B cell (primary cell): Measurements from ENCODE around the gene NR4A3. TPM values are rescaled to one million over a fixed set of nuclear protein-coding genes. Genes with fewer than 3 reads are reported as not detected.

Experiments used
- ATAC-seq: fragments of 200-7000 bp; cut with Tn5 transposase; one replicate; pipeline ENCODE4 v1.10.0; 2021; ENCODE audit warnings: low read depth, mild to moderate bottlenecking, moderate number of reproducible peaks, moderate library complexity
- CTCF ChIA-PET: fragments of 350-600 bp; sonication (Branson Sonifier 250); formaldehyde crosslinking; loops from one replicate; lab custom pipeline; 2021; ENCODE audit warnings: antibody characterized with exemption, inconsistent platforms; lab: Charles Lee
- POLR2A ChIA-PET: fragments of 350-600 bp; sonication (Branson Sonifier 250); formaldehyde crosslinking; loops from one replicate; lab custom pipeline; 2021; ENCODE audit warnings: antibody characterized with exemption; lab: Charles Lee
- DNase-seq: peaks from one replicate; pipeline ENCODE4 v3.0.0; 2013
- H2AFZ ChIP-seq: 2 replicates; pipeline ENCODE4 v1.6.1; 2012; ENCODE audit warnings: mild to moderate bottlenecking, low read depth, low read length; ENCODE audit not compliant: insufficient read depth, poor library complexity, severe bottlenecking
- H3K27ac ChIP-seq, 2 donors: 1 replicate in 1 of 2; 2 replicates in 1 of 2; pipeline ENCODE4 v1.5.1; 2012 to 2013; ENCODE audit warnings: low read length in 2 of 2, mild to moderate bottlenecking in 2 of 2, moderate library complexity in 1 of 2
- H3K27me3 ChIP-seq, 4 experiments: fragments of 200-600 bp in 1 of 4; sonication (generic) in 1 of 4; replicated peaks in 1 of 4; 1 replicate in 2 of 4; 2 replicates in 2 of 4; pipeline versions ENCODE4 v1.6.1 to v1.7.0; 2013 to 2016; ENCODE audit warnings: low read length in 3 of 4, mild to moderate bottlenecking in 2 of 4, mixed read lengths in 1 of 4, moderate library complexity in 1 of 4; ENCODE audit not compliant: insufficient read depth in 4 of 4, control insufficient read depth in 3 of 4; ENCODE audit errors: control extremely low read depth in 1 of 4
- H3K36me3 ChIP-seq, 2 experiments: replicated peaks in 1 of 2; 1 replicate in 1 of 2; 2 replicates in 1 of 2; pipeline versions ENCODE4 v1.6.1 to v1.7.1; 2013; ENCODE audit warnings: low read length in 1 of 2; ENCODE audit not compliant: insufficient read depth in 2 of 2, control insufficient read depth in 1 of 2; ENCODE audit errors: control extremely low read depth in 1 of 2, extremely low read depth in 1 of 2
- H3K4me1 ChIP-seq, 2 donors: fragments of 200-600 bp in 1 of 2; sonication (generic) in 1 of 2; 1 replicate in 1 of 2; 2 replicates in 1 of 2; pipeline versions ENCODE4 v1.5.1 to v1.6.1; 2013 to 2017; ENCODE audit warnings: low read length in 2 of 2; ENCODE audit not compliant: control insufficient read depth in 2 of 2, insufficient read depth in 2 of 2
- H3K4me2 ChIP-seq: replicated peaks from 2 replicates; pipeline ENCODE3; 2012; ENCODE audit warnings: mild to moderate bottlenecking, low read depth, low read length; ENCODE audit not compliant: poor library complexity, severe bottlenecking
- H3K4me3 ChIP-seq, 5 experiments: fragments of 200-600 bp in 1 of 5; sonication (generic) in 1 of 5; 1 replicate in 3 of 5; 2 replicates in 2 of 5; pipeline versions ENCODE4 v1.5.1 to v1.7.0; 2011 to 2016; ENCODE audit warnings: low read length in 4 of 5, mild to moderate bottlenecking in 4 of 5, low read depth in 2 of 5, control low read depth in 1 of 5, moderate library complexity in 1 of 5; ENCODE audit not compliant: insufficient read depth in 1 of 5; ENCODE audit errors: control extremely low read depth in 1 of 5, extremely low read depth in 1 of 5
- H3K79me2 ChIP-seq: fragments of 200-600 bp; sonication (generic); one replicate; pipeline ENCODE4 v1.6.0; 2016; ENCODE audit warnings: low read length; ENCODE audit not compliant: control insufficient read depth, insufficient read depth
- H3K9ac ChIP-seq: fragments of 200-600 bp; sonication (generic); 2 replicates; pipeline ENCODE4 v1.6.1; 2017; ENCODE audit warnings: mild to moderate bottlenecking, low read length, moderate library complexity
- H3K9me3 ChIP-seq, 3 donors: one replicate each; pipeline versions ENCODE4 v1.6.1 to v1.7.1; 2013; ENCODE audit warnings: low read length in 2 of 3; ENCODE audit not compliant: control insufficient read depth in 2 of 3, insufficient read depth in 1 of 3; ENCODE audit errors: control extremely low read depth in 1 of 3
- H4K20me1 ChIP-seq: 2 replicates; pipeline ENCODE4 v1.6.0; 2012; ENCODE audit warnings: mild to moderate bottlenecking, low read length; ENCODE audit not compliant: insufficient read depth, control insufficient read depth, poor library complexity, severe bottlenecking
- H3K27ac Mint-ChIP-seq: one replicate; pipeline ENCODE4 v1.8.0; 2021; ENCODE audit warnings: mixed read lengths
- H3K27me3 Mint-ChIP-seq: one replicate; pipeline ENCODE4 v1.8.0; 2021; ENCODE audit warnings: mixed read lengths
- H3K4me1 Mint-ChIP-seq: one replicate; pipeline ENCODE4 v1.8.0; 2021; ENCODE audit warnings: mixed read lengths
- H3K4me3 Mint-ChIP-seq: one replicate; pipeline ENCODE4 v1.8.0; 2021; ENCODE audit warnings: mixed read lengths
- H3K9me3 Mint-ChIP-seq: one replicate; pipeline ENCODE4 v1.8.0; 2022; ENCODE audit warnings: mixed read lengths; ENCODE audit not compliant: insufficient read depth
- CTCF ChIP-seq: fragments of 200-600 bp; IDR thresholded peaks from one replicate; pipeline ENCODE4 v1.8.0; 2022; ENCODE audit warnings: antibody characterized with exemption, mild to moderate bottlenecking
- EZH2 ChIP-seq: IDR thresholded peaks from 2 replicates; pipeline ENCODE4 v1.6.1; 2012; ENCODE audit warnings: borderline replicate concordance, low read depth, mild to moderate bottlenecking, moderate library complexity, low read length; ENCODE audit not compliant: insufficient read depth, poor library complexity, severe bottlenecking
- WGBS: methylation state at CpG from one replicate; pipeline ENCODE4 v1.1.5; 2013; ENCODE audit warnings: missing lambda C conversion rate; ENCODE audit not compliant: insufficient coverage; 5-methylcytosine and 5-hydroxymethylcytosine counted together
- intact Hi-C: fragments of 100-400 bp; cut with micrococcal nuclease; formaldehyde crosslinking; loops from one replicate; pipeline ENCODE4 v1.10.0; 2022
- polyA plus RNA-seq: library from polyadenylated mRNA; depleted of rRNA; stranded (reverse); fragments of >200 nt; gene quantifications from 2 replicates; pipeline ENCODE4 v1.2.3, GENCODE V29; 2012
- total RNA-seq, 2 donors: library from RNA; stranded (reverse); fragments of 120-200 nt in 1 of 2; gene quantifications; 1 replicate in 1 of 2; 2 replicates in 1 of 2; pipeline versions ENCODE4 v1.2.3 to v1.2.4, GENCODE V29; 2013 to 2022

NR4A3 gene
- total and polyA plus RNA-seq, 2 donors (not counting 1 experiment from before 2014, with no cell fraction given): 2.5 to 20.1 TPM

- ATAC-seq (no peak), DNase-seq (no peak)
- peaks cover 65% of the 10 kb centered on the region for H3K79me2 ChIP-seq
- H3K9me3 Mint-ChIP-seq: no peaks in the 10 kb centered on the region
- no peak overlapping the region for H3K4me2 ChIP-seq
- ChIA-PET CTCF (no interaction called here), POLR2A (no interaction called here)
- 96% methylated on average over 6 of the region's 8 CpGs for WGBS
- no peaks in the 10 kb centered on the region for H3K27me3 ChIP-seq
- H3K27ac ChIP-seq: no peak overlapping the region
- H3K4me1 ChIP-seq: peaks cover 5% of the 10 kb centered on the region in 2 donors
- no peaks in the 10 kb centered on the region for H3K27me3 Mint-ChIP-seq
- no peak overlapping the region for H2AFZ ChIP-seq
- no peak overlapping the region for H3K9ac ChIP-seq
- intact Hi-C loops: loop anchor here (10.0 kb wide), 2 partner anchors 219 to 299 kb away; no protein-coding TSS in a partner anchor
- no peak overlapping the region for H3K4me3 Mint-ChIP-seq
- H3K4me3 ChIP-seq: no peak overlapping the region
- peaks cover 22% of the 10 kb centered on the region for H3K4me1 Mint-ChIP-seq
- no peaks in the 10 kb centered on the region for H3K9me3 ChIP-seq
- TF ChIP-seq EZH2: no peak
- no peak for TF ChIP-seq CTCF
- no peaks in the 10 kb centered on the region for H4K20me1 ChIP-seq
- H3K27ac Mint-ChIP-seq: no peak overlapping the region
- no peaks in the 10 kb centered on the region for H3K36me3 ChIP-seq
Observed at GRCh38 chr9:99813739-99814138, 7.9 kb upstream of the NR4A3 start.

- Mint-ChIP-seq H3K9me3 (no peaks in the 10 kb centered on the region), H3K4me3 (no peak overlapping the region), H3K27ac (no peak overlapping the region), H3K27me3 (no peaks in the 10 kb centered on the region), H3K4me1 (peaks cover 26% of the 10 kb centered on the region)
- DNase-seq (no peak), ATAC-seq (no peak)
- Histone ChIP-seq H3K36me3 (no peaks in the 10 kb centered on the region), H3K9me3 (no peaks in the 10 kb centered on the region), H3K4me1 (peaks cover 8 to 10% of the 10 kb centered on the region in 2 donors), H3K79me2 (peaks cover 63% of the 10 kb centered on the region), H2AFZ (no peak overlapping the region), H3K27ac (no peak overlapping the region), H4K20me1 (no peaks in the 10 kb centered on the region), H3K4me3 (no peak overlapping the region), H3K27me3 (no peaks in the 10 kb centered on the region), H3K9ac (no peak overlapping the region), H3K4me2 (no peak overlapping the region)
- ChIA-PET POLR2A (no interaction called here), CTCF (no interaction called here)
- no peak for TF ChIP-seq EZH2
- TF ChIP-seq CTCF: no peak
- intact Hi-C loops: loop anchor here (10.0 kb wide), 2 partner anchors 220 to 300 kb away; no protein-coding TSS in a partner anchor
- WGBS: no CpG with 5 or more reads among the region's 2 CpGs
Observed at GRCh38 chr9:99814359-99814758, 7.3 kb upstream of the NR4A3 start.
